GM12892 (cell line): ENCODE results near the gene PHACTR4.
A peak's percentile ranks its signal among the peaks of the same experiment; 100 is the strongest.
"Not testable (repeated sequence)": the region's sequence is repeated elsewhere in the genome, so short reads cannot be mapped to it uniquely, and the experiment has no call there.

Source experiments
- DNase-seq: peaks from one replicate; pipeline ENCODE4 v3.0.0; 2011; ENCODE audit not compliant: insufficient read length
- FAIRE-seq: peaks from 2 replicates; lab custom pipeline; 2011; peaks lifted over from hg19 to GRCh38; lab: Jason Lieb, UNC
- POLR2A ChIP-seq: IDR thresholded peaks from 2 replicates; pipeline ENCODE4 v1.6.1; 2011; ENCODE audit warnings: low read depth, low read length, control low read depth
- POLR2AphosphoS5 ChIP-seq: IDR thresholded peaks from 2 replicates; pipeline ENCODE4 v1.6.1; 2011; ENCODE audit warnings: low read depth, low read length, control low read depth
- TAF1 ChIP-seq: IDR thresholded peaks from 2 replicates; pipeline ENCODE4 v1.6.1; 2011; ENCODE audit warnings: low read depth, mild to moderate bottlenecking, control low read depth, low read length, borderline replicate concordance

The PHACTR4 gene

DNA sequence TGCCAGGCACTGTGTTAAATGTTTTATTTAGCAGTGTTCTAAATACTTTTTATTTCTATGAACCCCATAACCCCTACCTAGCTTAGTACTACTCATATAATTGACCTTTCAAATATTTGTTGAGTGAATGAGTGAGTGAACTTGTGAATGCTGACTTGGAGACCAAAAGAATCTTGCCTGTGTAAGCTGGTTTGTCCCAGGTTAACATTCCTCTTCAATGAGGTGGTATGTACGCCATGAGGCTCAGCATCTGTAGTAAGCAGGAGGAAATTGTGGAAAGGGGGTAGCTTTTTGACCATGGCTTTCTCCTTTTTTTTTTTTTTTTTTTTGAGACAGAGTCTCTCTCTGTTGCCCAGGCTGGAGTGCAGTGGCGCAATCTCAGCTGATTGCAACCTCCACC is 26.1 kb upstream of the PHACTR4 start:
- TF ChIP-seq POLR2A (no peak), TAF1 (no peak), POLR2AphosphoS5 (no peak)
- FAIRE-seq (no peak), DNase-seq (no peak)

DNA sequence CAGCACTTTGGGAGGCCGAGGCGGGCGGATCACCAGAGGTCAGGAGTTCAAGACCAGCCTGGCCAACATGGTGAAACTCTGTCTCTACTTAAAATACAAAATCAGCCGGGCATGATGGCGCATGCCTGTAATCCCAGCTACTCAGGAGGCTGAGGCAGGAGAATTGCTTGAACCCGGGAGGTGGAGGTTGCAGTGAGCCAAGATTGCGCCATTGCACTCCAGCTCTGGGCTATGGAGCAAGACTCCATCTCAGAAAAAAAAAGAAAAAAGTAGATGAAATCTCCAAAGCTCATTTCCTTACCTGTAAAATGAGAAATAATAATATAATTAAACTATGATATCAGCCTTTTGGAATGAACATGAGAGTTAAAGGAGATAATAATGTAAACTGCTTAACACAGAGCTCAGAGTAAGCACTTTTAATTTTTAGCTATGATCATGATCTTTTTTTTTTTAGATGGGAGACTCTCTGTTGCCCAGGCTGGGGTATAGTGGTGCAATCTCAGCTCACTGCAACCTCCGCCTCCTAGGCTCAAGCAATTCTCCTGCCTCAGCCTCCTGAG is 16.2 kb upstream of the PHACTR4 start:
- FAIRE-seq, DNase-seq: not testable (repeated sequence)

DNA sequence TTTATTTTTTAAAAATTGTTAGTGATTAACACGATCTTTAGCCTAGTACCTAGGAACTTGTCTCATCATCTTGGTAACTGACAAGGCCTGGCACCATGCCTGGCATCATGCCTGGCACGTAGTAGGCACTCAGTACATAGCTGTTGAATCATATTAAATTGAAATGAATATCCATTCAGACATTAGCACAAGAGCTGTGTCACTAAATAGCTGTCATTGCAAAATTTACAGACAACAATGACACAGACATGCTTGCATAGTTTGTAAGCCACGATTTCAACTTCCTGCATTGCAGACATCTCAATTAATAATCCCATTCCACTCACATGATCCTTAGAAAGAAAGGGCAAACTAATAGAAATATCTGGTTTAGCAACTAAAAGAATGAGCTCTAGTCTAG is 15.4 kb upstream of the PHACTR4 start:
- TF ChIP-seq POLR2A (no peak), POLR2AphosphoS5 (no peak), TAF1 (no peak)
- FAIRE-seq (no peak), DNase-seq (no peak)

DNA sequence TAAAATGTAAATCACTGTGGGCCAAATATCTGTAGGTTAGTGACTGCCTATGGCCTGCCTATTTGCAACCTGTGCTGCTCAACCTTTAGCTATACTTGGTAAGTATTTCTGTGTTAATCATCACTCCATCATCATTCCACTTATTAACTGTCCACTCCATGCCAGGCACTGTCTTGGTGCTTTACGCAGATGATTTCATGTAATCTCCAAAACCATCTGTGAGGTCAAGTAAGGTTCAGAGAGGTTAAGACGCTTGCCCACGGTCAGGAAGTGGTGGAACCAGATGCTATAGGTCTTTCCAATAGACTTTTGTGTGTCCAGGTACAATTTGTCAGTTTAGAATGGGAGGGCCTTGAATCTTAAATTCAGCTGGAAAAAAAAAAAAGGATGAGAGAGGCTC is 10.8 kb upstream of the PHACTR4 start:
- no peak for TF ChIP-seq TAF1
- TF ChIP-seq POLR2A: no peak
- no peak for TF ChIP-seq POLR2AphosphoS5
- FAIRE-seq (no peak), DNase-seq (no peak)

DNA sequence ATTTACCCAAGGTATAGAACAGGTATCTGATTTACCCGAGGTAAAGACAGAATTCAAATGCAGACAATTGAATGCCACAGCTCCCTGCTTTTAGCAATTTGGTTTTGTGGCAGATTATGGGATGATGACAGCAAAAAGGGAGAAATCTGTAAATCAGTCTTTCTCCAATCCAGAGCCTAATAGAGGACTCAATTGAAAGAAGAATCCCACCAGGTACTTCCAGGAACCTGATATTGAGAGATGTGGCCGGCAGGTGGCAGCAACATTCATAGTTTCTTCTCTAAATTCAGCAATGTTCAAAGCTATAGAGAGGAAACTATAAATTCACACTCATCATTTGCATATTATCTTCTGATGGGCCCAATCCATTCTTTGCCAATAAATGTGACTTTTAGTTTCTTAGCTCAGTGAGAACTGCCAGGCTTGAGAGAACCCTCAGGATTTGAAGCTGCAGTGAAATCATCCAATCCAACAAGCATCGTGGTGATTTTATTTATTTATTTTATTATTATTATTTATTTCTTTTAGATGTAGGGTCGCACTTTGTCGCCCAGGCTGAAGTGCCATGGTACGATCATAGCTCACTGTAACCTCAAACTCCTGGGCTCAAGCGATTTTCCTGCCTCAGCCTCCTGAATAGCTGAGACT is 9.8 kb upstream of the PHACTR4 start:
- DNase-seq: no peak
- TF ChIP-seq TAF1: no peak
- TF ChIP-seq POLR2AphosphoS5: no peak
- TF ChIP-seq POLR2A: no peak
- peak; percentile 86 for FAIRE-seq

DNA sequence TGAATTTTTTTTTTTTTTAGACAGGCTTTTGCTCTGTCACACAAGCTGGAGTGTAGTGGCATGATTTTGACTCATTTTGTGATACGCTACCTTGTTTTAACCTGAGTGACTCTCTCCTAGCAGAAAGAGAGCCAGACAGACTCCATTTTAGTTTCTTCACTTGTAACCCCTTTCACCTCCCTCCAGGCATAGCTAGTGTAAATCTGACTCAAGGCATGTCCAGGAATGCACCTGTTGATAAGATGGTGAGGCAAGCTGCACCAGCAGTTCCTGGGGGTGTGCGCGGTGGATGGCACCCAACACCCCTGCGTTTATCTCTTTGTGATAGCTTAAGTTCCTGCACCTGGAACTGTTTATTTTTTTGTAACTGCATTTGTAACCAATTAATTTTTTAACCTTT is 4.7 kb upstream of the PHACTR4 start:
- TF ChIP-seq TAF1 (no peak), POLR2A (no peak), POLR2AphosphoS5 (no peak)
- FAIRE-seq (no peak), DNase-seq (no peak)

DNA sequence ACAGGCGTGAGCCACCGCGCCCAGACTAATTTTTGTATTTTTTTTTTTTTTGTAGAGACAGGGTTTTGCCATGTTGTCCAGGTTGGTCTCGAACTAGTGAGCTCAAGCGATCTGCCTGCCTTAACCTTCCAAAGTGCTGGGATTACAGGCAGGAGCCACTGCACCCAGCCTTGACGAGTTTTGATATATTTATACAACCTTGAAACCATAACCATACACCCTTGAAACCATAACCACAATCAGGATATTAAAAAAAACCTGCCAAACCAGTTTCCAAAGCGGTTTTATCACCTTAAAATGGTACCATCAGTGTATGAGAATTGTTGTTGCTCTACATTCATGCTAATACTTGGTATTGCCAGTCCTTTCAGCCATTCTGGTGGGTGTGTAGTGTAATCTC is 3.7 kb upstream of the PHACTR4 start:
- FAIRE-seq (no peak), DNase-seq (no peak)
- TF ChIP-seq POLR2A (no peak), POLR2AphosphoS5 (no peak), TAF1 (no peak)

DNA sequence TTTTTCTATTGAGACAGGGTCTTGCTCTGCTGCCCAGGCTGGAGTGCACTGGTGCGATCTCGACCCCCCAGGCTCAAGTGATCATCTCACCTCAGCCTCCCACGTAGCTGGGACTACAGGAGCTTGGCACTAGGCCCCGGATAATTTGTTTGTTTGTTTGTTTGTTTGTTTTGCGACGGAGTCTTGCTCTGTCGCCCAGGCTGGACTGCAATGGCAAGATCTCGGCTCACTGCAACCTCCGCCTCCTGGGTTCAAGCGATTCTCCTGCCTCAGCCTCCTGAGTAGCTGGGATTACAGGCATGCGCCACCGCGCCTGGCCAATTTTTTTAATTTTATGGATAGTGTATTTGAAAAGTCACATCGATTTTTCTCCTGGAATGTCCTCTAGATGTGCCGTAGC is 932 bp upstream of the PHACTR4 start:
- not testable (repeated sequence) for FAIRE-seq, DNase-seq

DNA sequence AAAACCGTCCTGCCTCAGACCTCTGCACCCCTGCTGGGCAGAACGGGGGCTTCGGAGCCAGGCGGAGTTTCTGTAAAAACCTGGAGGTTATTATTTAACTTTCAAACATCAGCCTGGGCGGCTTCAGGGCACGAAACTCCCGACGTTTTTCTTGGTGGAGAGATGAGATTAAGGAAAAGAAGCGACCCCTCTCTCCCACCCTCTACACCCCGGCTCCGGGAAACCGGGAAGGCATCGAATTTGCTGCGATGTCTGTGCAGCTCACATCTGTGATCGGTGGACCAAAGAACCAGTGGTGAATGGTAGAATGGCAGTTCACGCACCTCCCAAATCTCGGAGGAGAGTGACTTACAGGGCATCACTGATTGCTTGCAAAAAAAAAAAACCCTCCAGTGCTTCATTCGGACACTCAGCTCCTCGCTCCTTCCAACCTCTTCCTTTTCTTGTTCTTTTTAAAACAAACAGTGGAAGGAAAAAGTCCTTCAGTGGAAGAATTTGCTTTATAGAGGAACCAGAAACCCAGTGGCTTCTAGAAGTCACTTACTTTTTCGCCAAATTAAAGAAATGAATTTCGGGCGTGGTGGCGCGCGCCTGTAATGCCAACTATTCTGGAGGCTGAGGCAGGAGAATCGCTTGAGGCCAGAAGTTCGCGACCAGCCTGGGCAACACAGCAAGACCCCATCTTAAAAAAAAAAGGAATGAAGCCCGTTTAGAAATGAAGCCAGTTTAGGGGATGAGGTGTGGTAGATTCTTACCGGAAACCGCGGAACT is 884 bp downstream of the PHACTR4 start:
- TF ChIP-seq POLR2A: no peak
- no peak for TF ChIP-seq TAF1
- TF ChIP-seq POLR2AphosphoS5: no peak; the same call in 1 of the 2 replicates
- DNase-seq: peak; percentile 34
- FAIRE-seq: peak; percentile 30

DNA sequence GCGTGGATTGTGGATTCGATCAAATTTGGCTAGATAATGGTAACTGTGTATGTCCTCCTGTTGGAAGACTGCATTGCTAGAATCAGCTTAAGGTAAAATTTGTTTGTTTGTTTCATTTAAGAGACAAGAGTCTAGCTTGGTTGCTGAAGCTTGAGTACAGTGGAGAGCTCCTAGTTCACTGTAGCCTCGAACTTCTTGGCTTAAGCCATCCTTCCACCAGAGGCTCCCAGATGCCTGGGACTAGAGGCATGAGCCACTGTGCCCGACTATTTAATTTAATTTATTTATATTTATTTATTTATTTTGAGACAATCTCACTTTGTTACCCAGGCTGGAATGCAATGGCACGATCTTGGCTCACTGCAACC is 1.5 kb downstream of the PHACTR4 start:
- FAIRE-seq: no peak

DNA sequence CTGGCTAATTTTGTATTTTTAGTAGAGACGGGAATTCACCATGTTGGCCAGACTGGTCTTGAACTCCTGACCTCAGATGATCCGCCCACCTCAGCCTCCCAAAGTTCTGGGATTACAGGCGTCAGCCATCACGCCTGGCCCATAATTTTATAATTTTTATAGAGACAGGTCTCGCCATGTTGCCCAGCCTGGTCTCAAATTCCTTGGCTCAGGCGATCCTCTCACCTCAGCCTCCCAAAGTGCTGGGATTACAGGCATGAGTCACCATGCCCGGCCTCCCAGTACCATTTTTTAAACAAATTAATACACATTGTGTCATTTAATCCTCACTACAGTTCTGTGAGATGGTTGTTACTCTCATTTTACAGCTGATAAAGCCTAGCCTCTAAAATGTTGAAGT is 3.9 kb downstream of the PHACTR4 start:
- FAIRE-seq, DNase-seq: not testable (repeated sequence)

More for the DNA sequence above, 1.5 kb downstream of the PHACTR4 start:
- DNase-seq: no peak
- TF ChIP-seq TAF1 (no peak), POLR2AphosphoS5 (no peak), POLR2A (no peak)

DNA sequence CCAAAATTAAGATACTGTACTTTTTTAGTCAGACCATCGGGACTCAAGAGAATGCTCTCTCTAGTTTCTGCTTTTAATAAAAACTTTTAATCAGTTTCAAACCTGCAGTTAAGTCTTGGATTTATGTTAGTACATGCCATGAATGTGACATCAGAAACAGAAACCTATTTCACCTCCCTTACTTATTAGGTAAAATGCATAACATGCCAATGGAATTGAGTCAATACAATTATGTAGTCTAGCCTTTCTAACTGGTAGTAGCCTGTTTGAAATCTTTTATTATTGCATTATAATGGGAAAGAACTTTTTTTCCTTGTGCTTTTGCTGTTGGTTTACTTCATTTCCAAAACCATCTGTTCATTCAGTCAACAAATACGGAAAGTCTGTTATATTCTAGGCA is 4.8 kb downstream of the PHACTR4 start:
- TF ChIP-seq POLR2AphosphoS5: no peak
- TF ChIP-seq TAF1: no peak
- TF ChIP-seq POLR2A: no peak
- DNase-seq: no peak
- no peak for FAIRE-seq

DNA sequence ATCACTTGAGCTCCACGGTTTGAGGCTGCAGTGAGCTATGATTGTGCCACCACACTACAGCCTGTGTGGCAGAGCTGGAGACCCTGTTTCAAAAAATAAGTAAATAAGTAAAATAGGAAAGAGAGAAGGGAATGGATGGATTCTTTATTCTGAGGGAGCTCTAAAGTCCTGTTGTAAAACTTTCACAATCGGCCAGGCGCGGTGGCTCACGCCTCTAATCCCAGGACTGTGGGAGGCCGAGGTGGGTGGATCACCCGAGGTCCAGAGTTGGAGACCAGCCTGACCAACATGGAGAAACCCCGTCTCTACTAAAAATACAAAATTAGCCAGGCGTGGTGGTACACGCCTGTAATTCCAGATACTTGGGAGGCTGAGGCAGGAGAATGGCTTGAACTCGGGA is 6.1 kb downstream of the PHACTR4 start:
- not testable (repeated sequence) for FAIRE-seq

DNA sequence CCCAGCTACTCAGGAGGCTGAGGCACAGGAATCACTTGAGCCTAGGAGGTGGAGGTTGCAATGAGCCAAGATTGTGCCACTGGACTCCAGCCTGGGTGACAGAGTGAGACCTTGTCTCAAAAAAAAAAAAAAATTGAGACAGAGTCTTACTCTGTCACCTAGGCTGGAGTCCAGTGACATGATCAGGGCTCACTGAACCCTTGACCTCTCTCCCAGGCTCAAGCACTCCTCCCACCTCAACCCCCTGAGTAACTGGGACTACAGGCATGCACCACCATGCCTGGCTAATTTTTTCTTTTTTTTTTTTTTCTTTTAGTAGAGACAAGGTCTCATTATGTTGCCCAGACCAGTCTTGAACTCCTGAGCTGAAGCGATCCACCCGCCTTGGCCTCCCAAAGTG is 6.7 kb downstream of the PHACTR4 start:
- FAIRE-seq, DNase-seq: not testable (repeated sequence)

More for the DNA sequence above, 6.1 kb downstream of the PHACTR4 start:
- DNase-seq: not testable (repeated sequence)
